Fibroblast of upper back skin (primary cell): ENCODE measurements around the gene XG.
A peak's percentile ranks its signal among the peaks of the same experiment; 100 is the strongest.
"Not testable (repeated sequence)": the region's sequence is repeated elsewhere in the genome, so short reads cannot be mapped to it uniquely, and the experiment has no call there.

Experiments used
- DNase-seq: peaks from one replicate; pipeline ENCODE4 v3.0.0-alpha.2; 2013

The XG gene

GRCh38 chrX:2735270-2735669, 16.6 kb upstream of the XG start:
- DNase-seq: no peak

GRCh38 chrX:2740672-2741071, 11.2 kb upstream of the XG start:
- DNase-seq: no peak

DNA sequence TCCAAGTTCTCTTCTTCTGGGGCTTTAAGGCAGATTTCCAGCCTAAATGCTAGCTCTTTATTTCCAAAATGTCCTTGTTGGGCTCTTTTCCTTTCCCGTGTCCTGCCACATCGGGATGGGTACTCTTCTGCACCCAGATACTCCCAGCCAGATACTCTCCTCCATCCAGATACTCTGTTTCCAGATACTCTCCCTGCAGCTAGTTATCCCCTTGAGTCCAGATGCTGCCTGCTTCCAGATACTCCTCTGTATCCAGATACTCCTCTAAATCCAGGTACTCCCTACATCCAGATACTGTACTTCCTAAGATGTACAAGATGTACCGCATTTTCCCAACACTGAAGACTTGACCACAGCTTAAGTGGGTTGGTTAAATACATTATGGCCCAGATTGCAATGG, 10.5 kb upstream of the XG start:
- no peak for DNase-seq

DNA sequence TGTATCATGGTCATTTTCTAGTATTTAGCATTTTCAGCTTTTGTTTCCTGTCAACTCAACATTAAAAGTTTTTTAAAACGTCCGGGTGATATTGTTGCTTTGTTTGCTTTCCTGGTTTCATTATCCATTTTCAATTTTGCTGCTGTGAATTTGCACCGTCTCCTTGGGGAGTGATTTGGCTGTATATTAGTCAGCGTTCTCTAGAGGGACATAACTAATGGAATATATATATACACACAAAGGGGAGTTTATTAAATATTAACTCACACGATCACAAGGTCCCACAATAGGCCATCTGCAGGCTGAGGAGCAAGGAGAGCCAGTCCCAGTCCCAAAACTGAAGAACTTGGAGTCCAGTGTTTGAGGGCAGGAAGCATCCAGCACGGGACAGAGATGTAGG, 5.6 kb upstream of the XG start:
- DNase-seq: not testable (repeated sequence)

GRCh38 chrX:2748171-2748814, 3.5 kb upstream of the XG start:
- no peak for DNase-seq

- DNase-seq: no peak
Measured at GRCh38 chrX:2748815-2749188, 3.0 kb upstream of the XG start.

GRCh38 chrX:2751291-2751690, 549 bp upstream of the XG start:
- DNase-seq: peak; percentile 35

GRCh38 chrX:2752441-2752840, 601 bp downstream of the XG start:
- peak; percentile 78 for DNase-seq

DNA sequence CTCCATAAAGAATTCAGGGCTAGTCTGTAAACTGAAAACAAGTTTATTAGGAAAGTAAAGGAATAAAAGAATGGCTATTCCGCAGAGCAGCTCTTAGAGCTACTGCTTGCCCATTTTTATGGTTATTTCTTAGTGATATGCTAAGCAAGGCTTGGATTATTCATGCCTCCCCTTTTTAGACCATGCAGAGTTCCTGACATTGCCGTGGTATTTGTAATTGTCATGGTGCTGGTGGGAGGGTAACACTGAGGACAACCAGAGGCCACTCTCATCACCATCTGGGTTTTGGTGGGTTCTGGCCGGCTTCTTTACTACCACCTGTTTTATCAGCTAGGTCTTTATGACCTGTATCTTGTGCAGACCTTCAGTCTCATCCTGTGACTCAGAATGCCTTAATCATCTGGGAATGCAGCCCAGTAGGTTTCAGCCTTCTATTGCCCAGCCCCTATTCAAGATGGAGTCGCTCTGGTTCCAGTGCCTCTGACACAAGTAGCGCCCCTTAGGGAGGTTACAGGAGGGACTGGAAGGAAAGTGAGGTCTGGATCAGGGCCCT, 3.4 kb downstream of the XG start:
- not testable (repeated sequence) for DNase-seq

- no peak for DNase-seq
Measured at GRCh38 chrX:2756548-2756947, 4.7 kb downstream of the XG start.

- DNase-seq: no peak
Measured at GRCh38 chrX:2761246-2761645, 9.4 kb downstream of the XG start.

DNA sequence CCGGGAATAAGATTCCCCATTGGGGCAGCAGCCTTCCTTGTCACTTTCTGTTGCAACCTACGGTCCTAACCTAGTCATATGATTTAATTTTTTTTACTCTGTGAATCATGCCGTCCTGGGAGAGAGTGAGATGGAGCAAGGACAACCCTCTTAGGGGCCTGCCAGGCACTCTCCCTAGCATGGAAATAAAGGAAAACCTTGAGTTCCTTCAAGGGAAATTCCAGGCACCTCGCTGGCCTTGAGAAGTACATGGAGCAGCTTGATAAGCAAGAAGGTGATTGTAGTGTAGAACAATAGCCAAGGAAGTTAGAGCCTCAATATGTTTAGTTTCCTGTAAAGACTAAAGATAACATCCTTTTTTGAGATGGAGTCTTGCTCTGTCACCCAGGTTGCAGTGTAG, 10.8 kb downstream of the XG start:
- DNase-seq: not testable (repeated sequence)

DNA sequence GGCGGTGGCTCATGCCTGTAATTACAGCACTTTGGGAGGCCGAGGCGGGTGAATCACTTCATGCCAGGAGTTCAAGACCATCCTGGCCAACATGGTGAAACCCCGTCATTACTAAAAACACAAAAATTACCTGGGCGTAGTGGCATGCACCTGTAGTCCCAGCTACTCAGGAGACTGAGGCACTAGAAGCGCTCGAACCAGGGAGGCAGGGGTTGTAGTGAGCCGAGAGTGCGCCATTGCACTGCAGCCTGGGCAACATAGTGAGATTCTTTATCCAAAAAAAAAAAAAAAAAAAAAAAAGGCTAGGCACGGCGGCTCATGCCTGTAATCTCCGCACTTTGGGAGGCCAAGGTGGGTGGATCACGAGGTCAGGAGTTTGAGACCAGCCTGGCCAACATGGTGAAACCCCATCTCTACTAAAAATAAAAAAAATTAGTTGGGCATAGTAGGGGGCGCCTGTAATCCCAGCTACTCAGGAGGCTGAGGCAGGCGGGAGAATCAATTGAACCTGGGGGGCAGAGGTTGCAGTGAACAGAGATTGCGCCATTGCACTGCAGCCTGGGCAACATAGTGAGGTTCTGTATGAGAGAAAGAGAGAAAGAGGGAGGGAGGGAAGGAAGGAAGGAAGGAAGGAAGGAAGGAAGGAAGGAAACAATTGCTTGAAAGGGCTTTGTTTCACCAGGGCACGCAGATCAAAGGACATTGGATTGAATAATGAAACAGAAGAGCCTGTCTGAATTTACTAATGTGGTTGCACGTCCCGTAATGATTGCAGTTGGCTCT, 13.1 kb downstream of the XG start:
- not testable (repeated sequence) for DNase-seq

DNA sequence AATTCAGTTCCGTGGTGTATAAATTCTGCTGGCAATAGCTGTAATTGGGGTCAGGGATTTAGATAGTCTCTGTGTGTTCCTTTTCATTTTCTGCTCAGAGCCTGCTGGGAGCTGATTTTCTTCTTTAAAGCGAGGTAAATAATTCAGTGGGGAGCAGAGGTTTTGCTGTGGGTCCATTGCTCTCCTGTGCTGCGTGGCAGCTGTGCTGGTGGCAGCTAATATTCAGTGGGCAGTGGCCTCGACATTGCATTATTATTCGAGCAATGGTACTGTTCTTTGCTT, 13.7 kb downstream of the XG start:
- no peak for DNase-seq

- peak; percentile 45 for DNase-seq
Measured at GRCh38 chrX:2766906-2767305, 15.1 kb downstream of the XG start.

DNA sequence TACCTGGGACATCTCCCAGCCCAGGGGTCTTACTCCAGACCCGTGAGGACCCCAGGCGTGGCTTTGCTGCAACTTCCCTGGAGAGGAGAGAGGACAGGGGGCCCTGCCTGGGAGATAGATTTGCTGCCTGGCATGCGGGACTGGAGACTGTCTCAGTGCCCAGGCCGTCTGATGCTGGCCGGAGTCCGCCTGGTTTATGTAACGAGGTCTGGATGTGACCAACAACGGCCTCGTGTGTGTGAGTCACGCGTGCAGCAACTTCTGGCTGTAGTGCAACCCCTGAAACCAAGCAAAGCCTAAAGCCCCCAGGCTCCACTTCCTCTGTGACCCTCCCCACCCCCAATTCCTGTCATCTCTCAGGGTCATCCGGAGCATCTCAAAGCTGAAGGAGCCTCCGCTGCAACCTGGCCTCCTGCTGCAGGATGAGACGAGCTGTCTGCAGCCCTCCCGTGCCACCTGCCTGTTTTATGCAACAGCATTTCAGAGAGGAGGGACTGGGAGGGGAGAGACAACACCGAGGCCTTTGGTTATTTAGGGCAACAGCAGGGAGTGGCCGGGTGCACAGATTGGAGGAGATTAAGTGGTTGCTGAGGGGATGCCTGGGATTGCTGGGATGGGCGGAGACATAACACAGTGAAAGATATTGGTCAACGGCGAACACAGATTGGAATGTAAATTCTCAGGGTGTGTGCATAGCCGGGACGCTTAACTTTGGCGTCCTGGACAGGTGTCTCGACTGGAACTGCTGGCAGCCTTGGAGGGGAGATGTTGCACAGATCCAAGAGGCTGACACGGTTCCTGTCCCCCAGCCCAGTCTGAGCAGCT, 16.0 kb downstream of the XG start:
- no peak for DNase-seq

DNA sequence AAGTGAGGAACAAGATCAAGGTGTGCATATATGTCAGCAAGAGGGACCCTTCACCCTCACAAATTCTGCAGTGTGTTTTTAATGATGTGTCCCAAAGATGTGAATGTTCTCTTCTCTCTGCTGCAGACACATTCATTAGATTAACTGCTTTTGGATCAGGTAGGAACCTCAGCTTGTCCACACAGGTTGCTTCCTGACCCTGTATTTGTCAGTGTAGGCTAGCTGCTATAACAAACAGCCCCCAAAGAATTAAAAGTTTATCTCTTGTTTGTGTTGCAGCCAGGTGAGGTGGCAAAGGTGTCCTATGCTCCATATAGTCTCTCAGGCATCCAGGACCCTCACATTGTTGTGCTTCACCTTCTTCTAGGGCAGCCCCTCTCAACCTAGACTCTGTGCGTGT, 17.8 kb downstream of the XG start:
- DNase-seq: no peak

GRCh38 chrX:2773166-2774055, 21.6 kb downstream of the XG start:
- DNase-seq: not testable (repeated sequence)

- DNase-seq: no peak
Measured at GRCh38 chrX:2774057-2774456, 22.2 kb downstream of the XG start.

- DNase-seq: no peak
Measured at GRCh38 chrX:2774776-2775175, 22.9 kb downstream of the XG start.

DNA sequence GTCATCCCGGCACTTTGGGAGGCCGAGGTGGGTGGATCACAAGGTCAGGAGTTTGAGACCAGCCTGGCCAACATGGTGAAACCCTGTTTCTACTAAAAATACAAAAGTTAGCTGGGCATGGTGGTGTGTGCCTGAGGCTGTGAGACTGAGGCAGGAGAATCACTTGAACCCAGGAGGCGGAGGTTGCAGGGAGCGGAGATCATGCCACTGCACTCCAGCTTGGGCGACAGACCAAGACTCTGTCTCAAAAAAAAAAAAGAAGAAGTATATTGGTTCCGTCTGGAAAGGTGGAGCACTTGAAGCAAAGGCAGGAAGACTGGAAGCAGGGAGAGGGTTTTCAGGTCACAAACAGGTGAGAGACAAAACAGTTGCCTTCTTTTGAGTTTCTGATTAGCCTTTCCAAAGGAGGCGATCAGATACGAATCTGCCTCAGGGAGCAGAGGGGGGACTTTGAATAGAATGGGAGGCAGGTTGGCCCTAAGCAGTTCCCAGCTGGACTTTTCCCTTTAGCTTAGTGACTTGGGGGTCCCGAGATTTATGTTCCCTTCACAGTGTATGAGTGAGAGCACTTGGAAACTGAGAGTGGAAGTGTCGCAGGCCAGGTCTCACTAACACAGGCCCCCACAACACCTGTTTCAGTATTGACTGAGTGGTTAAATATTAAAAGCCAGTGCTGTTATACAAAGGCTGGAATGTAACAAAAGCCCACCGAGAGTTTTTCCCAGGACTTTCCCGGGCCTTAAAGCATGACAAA, 28.8 kb downstream of the XG start:
- not testable (repeated sequence) for DNase-seq

- DNase-seq: no peak
Measured at GRCh38 chrX:2781226-2781571, 29.4 kb downstream of the XG start.
